Measurements from ENCODE around the gene MITD1.

GRCh38 chr2:99190548-99190947 lies 9.7 kb upstream of the MITD1 start:
- TF ChIP-seq CTCF (conservative IDR thresholded peaks at IDR 0.05) (no peak; the same call in 1 of the 2 replicates), EZH2 (IDR thresholded peaks at IDR 0.05; ENCODE audit: low read depth) (no peak)

Measured in PC-9 (cell line).